ENCODE measurements around the gene SEMA4C. TPM values are rescaled to one million over a fixed set of nuclear protein-coding genes. Genes with fewer than 3 reads are reported as not detected.

SEMA4C gene
- total RNA-seq, 1 experiment from 2014 or later = 40.2 TPM

DNA sequence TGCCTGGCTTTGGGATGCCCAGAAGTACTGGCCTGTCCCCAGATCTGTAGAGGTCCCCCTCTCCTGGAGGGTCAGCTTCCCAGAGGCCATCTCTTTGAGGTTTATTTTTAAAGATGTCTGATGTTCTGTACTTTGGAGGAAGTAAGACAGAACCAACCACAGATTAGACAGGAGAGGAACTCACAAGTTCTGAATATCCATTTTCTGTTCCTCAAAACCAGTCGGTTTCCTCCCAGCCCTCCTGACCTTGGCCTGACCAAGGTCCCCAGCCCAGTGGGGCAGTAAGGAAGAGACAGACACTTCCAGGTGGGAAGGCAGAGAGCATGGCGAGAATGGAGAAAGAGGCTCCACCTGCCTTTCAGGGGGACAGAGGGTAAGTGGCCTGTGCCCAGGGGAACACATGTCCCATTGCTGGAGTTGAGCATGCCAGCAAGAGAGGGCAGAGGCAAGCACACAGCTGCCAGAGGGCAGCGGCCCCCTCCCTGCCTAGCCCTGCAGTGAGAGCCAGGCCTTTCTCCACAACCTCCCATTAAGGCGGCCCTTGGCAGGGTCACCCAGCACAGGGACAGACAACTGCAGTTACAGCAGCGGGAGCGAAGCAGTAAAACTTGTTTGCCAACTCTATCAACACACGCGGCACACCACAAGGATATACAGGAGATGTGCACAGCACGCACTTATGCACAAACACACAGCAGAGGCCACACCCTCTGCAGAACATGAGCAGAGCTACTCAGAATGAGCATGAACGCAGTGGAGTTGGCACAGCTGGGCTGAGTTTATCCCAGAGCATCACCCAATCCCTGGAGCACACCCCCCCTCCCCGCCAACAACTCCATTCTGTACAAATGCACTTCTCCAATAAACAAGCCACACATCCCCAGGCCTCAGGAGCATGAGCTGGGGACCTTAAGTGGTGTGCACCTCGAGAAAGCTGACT is 18.5 kb upstream of the SEMA4C start:
- no peaks in the 10 kb centered on the region; the same call in 1 of the 2 replicates for H3K4me1 ChIP-seq (ENCODE audit: control insufficient read depth, insufficient read depth, low read length)
- ATAC-seq (no peak), DNase-seq (ENCODE audit: low read depth, low spot score) (no peak)
- in situ Hi-C loops (cut with HindIII; ENCODE audit: low pct_unique_long_range_greater_than_20kb, low sequenced_read_pairs) = no loop called here
- no TSS peak for BruUV-seq (replicated peaks)
- TF ChIP-seq TCF7L2 (IDR thresholded peaks at IDR 0.05; ENCODE audit: low read depth, low read length) (no peak), POLR2AphosphoS5 (IDR thresholded peaks at IDR 0.05; ENCODE audit: low read depth, low read length) (no peak), SIN3A (IDR thresholded peaks at IDR 0.05; ENCODE audit: borderline replicate concordance, insufficient read depth, low read depth, low read length) (no peak)
- TF ChIP-seq, protein P1, sequence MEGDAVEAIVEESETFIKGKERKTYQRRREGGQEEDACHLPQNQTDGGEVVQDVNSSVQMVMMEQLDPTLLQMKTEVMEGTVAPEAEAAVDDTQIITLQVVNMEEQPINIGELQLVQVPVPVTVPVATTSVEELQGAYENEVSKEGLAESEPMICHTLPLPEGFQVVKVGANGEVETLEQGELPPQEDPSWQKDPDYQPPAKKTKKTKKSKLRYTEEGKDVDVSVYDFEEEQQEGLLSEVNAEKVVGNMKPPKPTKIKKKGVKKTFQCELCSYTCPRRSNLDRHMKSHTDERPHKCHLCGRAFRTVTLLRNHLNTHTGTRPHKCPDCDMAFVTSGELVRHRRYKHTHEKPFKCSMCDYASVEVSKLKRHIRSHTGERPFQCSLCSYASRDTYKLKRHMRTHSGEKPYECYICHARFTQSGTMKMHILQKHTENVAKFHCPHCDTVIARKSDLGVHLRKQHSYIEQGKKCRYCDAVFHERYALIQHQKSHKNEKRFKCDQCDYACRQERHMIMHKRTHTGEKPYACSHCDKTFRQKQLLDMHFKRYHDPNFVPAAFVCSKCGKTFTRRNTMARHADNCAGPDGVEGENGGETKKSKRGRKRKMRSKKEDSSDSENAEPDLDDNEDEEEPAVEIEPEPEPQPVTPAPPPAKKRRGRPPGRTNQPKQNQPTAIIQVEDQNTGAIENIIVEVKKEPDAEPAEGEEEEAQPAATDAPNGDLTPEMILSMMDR (IDR thresholded peaks at IDR 0.05) = no peak
- TF ChIP-seq, protein P2, sequence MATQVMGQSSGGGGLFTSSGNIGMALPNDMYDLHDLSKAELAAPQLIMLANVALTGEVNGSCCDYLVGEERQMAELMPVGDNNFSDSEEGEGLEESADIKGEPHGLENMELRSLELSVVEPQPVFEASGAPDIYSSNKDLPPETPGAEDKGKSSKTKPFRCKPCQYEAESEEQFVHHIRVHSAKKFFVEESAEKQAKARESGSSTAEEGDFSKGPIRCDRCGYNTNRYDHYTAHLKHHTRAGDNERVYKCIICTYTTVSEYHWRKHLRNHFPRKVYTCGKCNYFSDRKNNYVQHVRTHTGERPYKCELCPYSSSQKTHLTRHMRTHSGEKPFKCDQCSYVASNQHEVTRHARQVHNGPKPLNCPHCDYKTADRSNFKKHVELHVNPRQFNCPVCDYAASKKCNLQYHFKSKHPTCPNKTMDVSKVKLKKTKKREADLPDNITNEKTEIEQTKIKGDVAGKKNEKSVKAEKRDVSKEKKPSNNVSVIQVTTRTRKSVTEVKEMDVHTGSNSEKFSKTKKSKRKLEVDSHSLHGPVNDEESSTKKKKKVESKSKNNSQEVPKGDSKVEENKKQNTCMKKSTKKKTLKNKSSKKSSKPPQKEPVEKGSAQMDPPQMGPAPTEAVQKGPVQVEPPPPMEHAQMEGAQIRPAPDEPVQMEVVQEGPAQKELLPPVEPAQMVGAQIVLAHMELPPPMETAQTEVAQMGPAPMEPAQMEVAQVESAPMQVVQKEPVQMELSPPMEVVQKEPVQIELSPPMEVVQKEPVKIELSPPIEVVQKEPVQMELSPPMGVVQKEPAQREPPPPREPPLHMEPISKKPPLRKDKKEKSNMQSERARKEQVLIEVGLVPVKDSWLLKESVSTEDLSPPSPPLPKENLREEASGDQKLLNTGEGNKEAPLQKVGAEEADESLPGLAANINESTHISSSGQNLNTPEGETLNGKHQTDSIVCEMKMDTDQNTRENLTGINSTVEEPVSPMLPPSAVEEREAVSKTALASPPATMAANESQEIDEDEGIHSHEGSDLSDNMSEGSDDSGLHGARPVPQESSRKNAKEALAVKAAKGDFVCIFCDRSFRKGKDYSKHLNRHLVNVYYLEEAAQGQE (IDR thresholded peaks at IDR 0.05; ENCODE audit: insufficient read depth in 1 of 2, low read depth in 2 of 2, low read length in 1 of 2) = no peak
- no peak overlapping the region for H3K27ac ChIP-seq (ENCODE audit: low read length)
- no peak overlapping the region for H3K4me3 ChIP-seq (ENCODE audit: low read depth in 2 of 2, low read length in 2 of 2)
- H3K27me3 ChIP-seq (ENCODE audit: control insufficient read depth, insufficient read depth, low read length) = no peaks in the 10 kb centered on the region
- POLR2A ChIA-PET = no interaction called here
- no peaks in the 10 kb centered on the region for H3K9me3 ChIP-seq (ENCODE audit: control insufficient read depth, insufficient read depth, low read depth, low read length)
- intact Hi-C loops (cut with micrococcal nuclease; ENCODE audit: unreplicated experiment) = no loop called here
- no peaks in the 10 kb centered on the region for H3K36me3 ChIP-seq (ENCODE audit: control insufficient read depth, insufficient read depth, low read length)
- CTCF ChIA-PET = no interaction called here

DNA sequence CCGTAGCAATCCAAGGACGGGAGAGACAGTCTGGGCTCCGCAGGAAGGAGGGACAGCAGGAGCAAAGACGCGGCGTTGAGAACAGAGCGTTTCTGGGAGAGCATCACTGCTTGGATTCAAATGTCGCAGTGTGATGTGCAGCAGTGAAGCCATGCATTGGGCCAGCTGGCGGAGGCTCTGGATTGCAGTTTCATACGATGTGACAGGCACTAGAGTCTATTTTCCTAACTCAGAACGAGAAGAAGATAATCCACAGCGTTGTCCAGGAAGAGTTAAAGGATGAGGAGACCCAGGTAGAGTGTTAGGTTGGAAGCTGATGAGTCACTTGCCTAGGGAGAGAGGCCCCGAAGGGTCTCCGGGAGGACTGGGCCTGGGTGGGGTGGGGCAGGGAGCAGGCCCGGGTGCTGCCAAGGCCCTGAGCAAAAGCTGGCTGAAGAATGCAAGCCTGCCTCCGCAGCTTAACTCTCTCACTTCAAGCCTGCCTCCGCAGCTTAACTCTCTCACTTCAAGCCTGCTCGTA is 17.7 kb upstream of the SEMA4C start:
- Histone ChIP-seq H3K4me1 (ENCODE audit: control insufficient read depth, insufficient read depth, low read length) (no peaks in the 10 kb centered on the region; the same call in 1 of the 2 replicates), H3K27me3 (ENCODE audit: control insufficient read depth, insufficient read depth, low read length) (no peaks in the 10 kb centered on the region), H3K9me3 (ENCODE audit: control insufficient read depth, insufficient read depth, low read depth, low read length) (no peaks in the 10 kb centered on the region), H3K27ac (ENCODE audit: low read length) (no peak overlapping the region), H3K36me3 (ENCODE audit: control insufficient read depth, insufficient read depth, low read length) (no peaks in the 10 kb centered on the region), H3K4me3 (ENCODE audit: low read depth in 2 of 2, low read length in 2 of 2) (no peak overlapping the region)
- ChIA-PET POLR2A (no interaction called here), CTCF (no interaction called here)
- BruUV-seq (replicated peaks) = no TSS peak
- intact Hi-C loops (cut with micrococcal nuclease; ENCODE audit: unreplicated experiment) (no loop called here), in situ Hi-C loops (cut with HindIII; ENCODE audit: low pct_unique_long_range_greater_than_20kb, low sequenced_read_pairs) (no loop called here)
- TF ChIP-seq TCF7L2 (IDR thresholded peaks at IDR 0.05; ENCODE audit: low read depth, low read length) (no peak), SIN3A (IDR thresholded peaks at IDR 0.05; ENCODE audit: borderline replicate concordance, insufficient read depth, low read depth, low read length) (no peak), POLR2AphosphoS5 (IDR thresholded peaks at IDR 0.05; ENCODE audit: low read depth, low read length) (no peak)
- TF ChIP-seq, protein P2 (IDR thresholded peaks at IDR 0.05; ENCODE audit: insufficient read depth in 1 of 2, low read depth in 2 of 2, low read length in 1 of 2) = no peak
- TF ChIP-seq, protein P1 (IDR thresholded peaks at IDR 0.05) = no peak
- no peak for DNase-seq (ENCODE audit: low read depth, low spot score)
- no peak for ATAC-seq
